ENCODE results near the gene DNM3. TPM values are rescaled to one million over a fixed set of nuclear protein-coding genes. Genes with fewer than 3 reads are reported as not detected.

The DNM3 gene
- total and polyA plus RNA-seq, 2 donors (not counting 1 experiment from before 2014, with no cell fraction given), result 1.0 to 1.3 TPM

DNA sequence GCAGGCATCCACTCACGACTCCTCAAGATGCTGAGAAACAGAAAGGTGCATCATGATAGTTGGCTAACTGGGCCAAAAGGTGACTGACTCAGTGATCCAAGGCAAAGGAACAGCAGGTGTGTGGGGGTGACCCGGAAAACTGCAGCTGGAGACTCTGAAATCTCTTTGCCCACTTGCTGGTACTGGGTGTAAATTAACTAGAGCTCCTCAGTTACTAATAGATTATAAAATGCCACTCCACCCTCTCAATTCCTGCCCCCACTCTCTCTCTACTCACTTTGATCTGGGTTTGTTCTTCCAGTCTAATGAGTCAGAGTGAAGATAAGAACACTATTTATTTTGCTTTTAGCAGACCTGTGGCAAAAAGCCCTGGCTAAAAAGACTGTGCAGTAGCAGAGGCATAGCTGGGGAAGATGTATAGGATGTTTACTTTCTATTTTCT, 609.7 kb downstream of the DNM3 start:
- TF ChIP-seq, protein P1, sequence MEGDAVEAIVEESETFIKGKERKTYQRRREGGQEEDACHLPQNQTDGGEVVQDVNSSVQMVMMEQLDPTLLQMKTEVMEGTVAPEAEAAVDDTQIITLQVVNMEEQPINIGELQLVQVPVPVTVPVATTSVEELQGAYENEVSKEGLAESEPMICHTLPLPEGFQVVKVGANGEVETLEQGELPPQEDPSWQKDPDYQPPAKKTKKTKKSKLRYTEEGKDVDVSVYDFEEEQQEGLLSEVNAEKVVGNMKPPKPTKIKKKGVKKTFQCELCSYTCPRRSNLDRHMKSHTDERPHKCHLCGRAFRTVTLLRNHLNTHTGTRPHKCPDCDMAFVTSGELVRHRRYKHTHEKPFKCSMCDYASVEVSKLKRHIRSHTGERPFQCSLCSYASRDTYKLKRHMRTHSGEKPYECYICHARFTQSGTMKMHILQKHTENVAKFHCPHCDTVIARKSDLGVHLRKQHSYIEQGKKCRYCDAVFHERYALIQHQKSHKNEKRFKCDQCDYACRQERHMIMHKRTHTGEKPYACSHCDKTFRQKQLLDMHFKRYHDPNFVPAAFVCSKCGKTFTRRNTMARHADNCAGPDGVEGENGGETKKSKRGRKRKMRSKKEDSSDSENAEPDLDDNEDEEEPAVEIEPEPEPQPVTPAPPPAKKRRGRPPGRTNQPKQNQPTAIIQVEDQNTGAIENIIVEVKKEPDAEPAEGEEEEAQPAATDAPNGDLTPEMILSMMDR (IDR thresholded peaks at IDR 0.05), result no peak
- no peak for TF ChIP-seq EZH2 (IDR thresholded peaks at IDR 0.05; ENCODE audit: borderline replicate concordance, insufficient read depth, low read depth, low read length, poor library complexity, severe bottlenecking)
- Histone ChIP-seq H4K20me1 (ENCODE audit: control insufficient read depth, insufficient read depth, low read length, poor library complexity, severe bottlenecking) (no peaks in the 10 kb centered on the region), H3K9me3 (ENCODE audit: control extremely low read depth in 1 of 3, control insufficient read depth in 2 of 3, insufficient read depth in 1 of 3, low read length in 2 of 3) (no peaks in the 10 kb centered on the region), H3K27ac (ENCODE audit: low read length in 2 of 2) (no peak overlapping the region), H3K27me3 (replicated peaks in 1 of 4; ENCODE audit: control extremely low read depth in 1 of 4, control insufficient read depth in 3 of 4, insufficient read depth in 4 of 4, low read length in 3 of 4) (no peaks in the 10 kb centered on the region), H3K9ac (ENCODE audit: low read length) (no peak overlapping the region), H3K4me2 (replicated peaks; ENCODE audit: low read depth, low read length, poor library complexity, severe bottlenecking) (no peak overlapping the region), H3K4me1 (ENCODE audit: control insufficient read depth in 2 of 2, insufficient read depth in 2 of 2, low read length in 2 of 2) (peaks cover 0 to 6% of the 10 kb centered on the region in 2 donors), H3K36me3 (replicated peaks in 1 of 2; ENCODE audit: control extremely low read depth in 1 of 2, control insufficient read depth in 1 of 2, extremely low read depth in 1 of 2, insufficient read depth in 2 of 2, low read length in 1 of 2) (no peaks in the 10 kb centered on the region), H3K4me3 (ENCODE audit: control extremely low read depth in 1 of 5, extremely low read depth in 1 of 5, insufficient read depth in 1 of 5, low read depth in 2 of 5, low read length in 4 of 5) (no peak overlapping the region), H2AFZ (ENCODE audit: insufficient read depth, low read depth, low read length, poor library complexity, severe bottlenecking) (no peak overlapping the region), H3K79me2 (ENCODE audit: control insufficient read depth, insufficient read depth, low read length) (no peaks in the 10 kb centered on the region)
- Mint-ChIP-seq H3K9me3 (ENCODE audit: insufficient read depth) (no peaks in the 10 kb centered on the region), H3K27me3 (no peaks in the 10 kb centered on the region), H3K4me1 (peaks cover 6% of the 10 kb centered on the region), H3K4me3 (no peak overlapping the region), H3K27ac (no peak overlapping the region)
- DNase-seq, result no peak
- ATAC-seq (ENCODE audit: low read depth), result no peak
- intact Hi-C loops (cut with micrococcal nuclease), result no loop called here
- ChIA-PET POLR2A (no interaction called here), CTCF (interaction anchor here (0.7 to 4.0 kb wide), 10 partner anchors 9 to 751 kb away, joined by 3 to 32 read pairs (median 4); no protein-coding TSS in a partner anchor)
- WGBS (ENCODE audit: insufficient coverage), result 100% methylated on average over 1 of the region's 2 CpGs

DNA sequence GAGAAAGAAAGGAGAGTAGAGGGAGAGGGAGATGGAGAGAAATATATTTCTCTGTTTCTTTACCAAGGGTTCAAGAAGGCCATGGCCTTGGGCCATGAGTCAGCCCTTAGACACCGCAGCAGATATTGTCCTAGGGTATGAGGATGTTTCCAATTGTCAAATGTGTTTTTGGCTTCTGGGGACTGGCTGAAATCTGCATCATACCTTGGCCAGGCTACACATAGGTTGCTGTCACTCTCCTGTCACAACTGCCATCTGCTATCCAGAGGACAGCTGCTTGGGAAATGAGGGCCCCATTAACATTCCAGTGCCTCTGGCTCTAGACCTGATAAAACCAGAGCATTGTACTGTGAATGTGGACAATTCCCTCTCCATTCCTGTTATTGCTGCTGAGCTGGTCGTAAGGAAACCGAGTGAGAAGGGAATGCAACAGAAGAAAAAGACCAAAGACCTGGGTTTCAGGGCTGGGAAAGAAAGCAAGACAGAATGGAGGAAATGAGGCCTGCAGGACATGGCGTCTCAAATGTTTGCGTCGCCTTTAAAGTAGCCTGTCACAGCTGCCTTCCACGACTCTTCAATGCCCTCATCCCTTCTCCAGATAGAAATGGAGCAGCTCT, 611.3 kb downstream of the DNM3 start:
- no peak for TF ChIP-seq EZH2 (IDR thresholded peaks at IDR 0.05; ENCODE audit: borderline replicate concordance, insufficient read depth, low read depth, low read length, poor library complexity, severe bottlenecking)
- TF ChIP-seq, protein P1 (IDR thresholded peaks at IDR 0.05), result no peak
- Histone ChIP-seq H3K4me1 (ENCODE audit: control insufficient read depth in 2 of 2, insufficient read depth in 2 of 2, low read length in 2 of 2) (peaks cover 0 to 6% of the 10 kb centered on the region in 2 donors), H3K27ac (ENCODE audit: low read length in 2 of 2) (no peak overlapping the region), H3K27me3 (replicated peaks in 1 of 4; ENCODE audit: control extremely low read depth in 1 of 4, control insufficient read depth in 3 of 4, insufficient read depth in 4 of 4, low read length in 3 of 4) (no peaks in the 10 kb centered on the region), H3K9ac (ENCODE audit: low read length) (no peak overlapping the region), H2AFZ (ENCODE audit: insufficient read depth, low read depth, low read length, poor library complexity, severe bottlenecking) (no peak overlapping the region), H3K4me2 (replicated peaks; ENCODE audit: low read depth, low read length, poor library complexity, severe bottlenecking) (no peak overlapping the region), H3K36me3 (replicated peaks in 1 of 2; ENCODE audit: control extremely low read depth in 1 of 2, control insufficient read depth in 1 of 2, extremely low read depth in 1 of 2, insufficient read depth in 2 of 2, low read length in 1 of 2) (no peaks in the 10 kb centered on the region), H3K9me3 (ENCODE audit: control extremely low read depth in 1 of 3, control insufficient read depth in 2 of 3, insufficient read depth in 1 of 3, low read length in 2 of 3) (no peaks in the 10 kb centered on the region), H3K79me2 (ENCODE audit: control insufficient read depth, insufficient read depth, low read length) (no peaks in the 10 kb centered on the region), H4K20me1 (ENCODE audit: control insufficient read depth, insufficient read depth, low read length, poor library complexity, severe bottlenecking) (no peaks in the 10 kb centered on the region), H3K4me3 (ENCODE audit: control extremely low read depth in 1 of 5, extremely low read depth in 1 of 5, insufficient read depth in 1 of 5, low read depth in 2 of 5, low read length in 4 of 5) (no peak overlapping the region)
- no peaks in the 10 kb centered on the region for H3K9me3 Mint-ChIP-seq (ENCODE audit: insufficient read depth)
- POLR2A ChIA-PET, result no interaction called here
- H3K4me1 Mint-ChIP-seq, result peaks cover 6% of the 10 kb centered on the region
- no peak overlapping the region for H3K27ac Mint-ChIP-seq
- WGBS (ENCODE audit: insufficient coverage), result 100% methylated on average over 3 of the region's 7 CpGs
- ATAC-seq (ENCODE audit: low read depth) (no peak), DNase-seq (no peak)
- intact Hi-C loops (cut with micrococcal nuclease), result no loop called here
- H3K4me3 Mint-ChIP-seq, result no peak overlapping the region
- CTCF ChIA-PET, result interaction anchor here (1.0 kb wide), 1 partner anchor 24 kb away, joined by 3 read pairs; no protein-coding TSS in a partner anchor
- H3K27me3 Mint-ChIP-seq, result peaks cover 5% of the 10 kb centered on the region
